Measurements from ENCODE around the gene UGT1A9. TPM values are rescaled to one million over a fixed set of nuclear protein-coding genes. Genes with fewer than 3 reads are reported as not detected.

UGT1A9 gene
- total and polyA plus RNA-seq, 5 donors: not detected

DNA sequence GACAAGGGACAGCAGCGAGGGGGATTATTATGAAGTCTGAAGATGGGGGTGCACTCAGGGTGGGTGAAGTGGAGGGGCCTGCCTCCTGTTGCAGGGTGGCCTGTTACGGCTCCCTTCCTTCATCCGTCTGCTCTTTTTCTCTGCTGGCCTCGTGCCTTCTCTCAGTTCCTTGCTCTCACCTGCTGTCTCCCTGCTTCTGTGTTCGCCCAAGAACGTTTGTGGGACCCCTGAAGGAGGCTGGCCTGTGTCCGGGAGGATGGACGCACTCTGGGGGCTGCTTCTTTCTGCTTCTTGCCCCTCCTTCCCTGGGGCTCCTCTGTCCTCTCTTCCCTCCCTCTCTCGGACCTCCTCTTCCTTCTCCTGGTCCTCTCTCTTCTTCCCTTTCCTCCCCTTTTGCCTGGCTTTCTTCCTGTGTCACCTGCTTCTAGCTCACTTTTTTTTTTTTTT lies 120.2 kb downstream of the UGT1A9 start:
- ATAC-seq: no peak
- no peaks in the 10 kb centered on the region for H3K9me3 ChIP-seq (ENCODE audit: control insufficient read depth, low read length)
- DNase-seq: no peak
- H3K27me3 ChIP-seq (ENCODE audit: control insufficient read depth, insufficient read depth): no peaks in the 10 kb centered on the region
- no peaks in the 10 kb centered on the region for H3K4me1 ChIP-seq (ENCODE audit: control insufficient read depth, insufficient read depth, low read length)
- H3K4me3 ChIP-seq (ENCODE audit: low read length): no peak overlapping the region
- intact Hi-C loops (cut with DNase I): no loop called here
- H3K27ac ChIP-seq (ENCODE audit: low read length): no peak overlapping the region
- 69% methylated on average over 9 of the region's 9 CpGs for WGBS

DNA sequence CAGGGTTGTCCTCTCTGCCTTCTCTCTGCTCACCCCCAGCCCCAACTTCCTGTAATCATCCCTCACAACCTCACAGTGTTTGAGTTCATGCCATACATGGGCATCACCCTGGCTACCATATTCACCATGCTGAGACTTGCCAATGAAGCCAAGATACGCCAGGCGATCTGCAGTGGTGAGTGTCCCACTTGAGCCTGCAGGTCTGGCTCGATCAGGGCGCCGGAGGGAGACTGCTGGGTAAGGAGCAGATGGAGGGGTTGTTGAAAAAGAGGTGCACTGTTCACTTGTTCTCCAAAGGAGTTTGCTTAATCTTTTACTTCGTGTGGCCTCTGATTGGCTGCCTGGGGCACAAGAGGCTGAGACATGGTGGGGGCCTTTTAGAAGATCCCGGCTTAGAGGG lies 121.0 kb downstream of the UGT1A9 start:
- intact Hi-C loops (cut with DNase I): no loop called here
- ATAC-seq: no peak

GRCh38 chr2:233793465-233794127 lies 121.9 kb downstream of the UGT1A9 start:
- intact Hi-C loops (cut with DNase I): no loop called here
- no peaks in the 10 kb centered on the region for H3K27me3 ChIP-seq (ENCODE audit: control insufficient read depth, insufficient read depth)
- 73% methylated on average over 18 of the region's 18 CpGs for WGBS

More for the DNA sequence above, 121.0 kb downstream of the UGT1A9 start:
- H3K9me3 ChIP-seq (ENCODE audit: control insufficient read depth, low read length): no peaks in the 10 kb centered on the region
- no peak overlapping the region for H3K4me3 ChIP-seq (ENCODE audit: low read length)
- no peaks in the 10 kb centered on the region for H3K27me3 ChIP-seq (ENCODE audit: control insufficient read depth, insufficient read depth)
- no peak overlapping the region for H3K27ac ChIP-seq (ENCODE audit: low read length)
- no peak for DNase-seq
- WGBS: 84% methylated on average over 7 of the region's 7 CpGs
- no peaks in the 10 kb centered on the region for H3K4me1 ChIP-seq (ENCODE audit: control insufficient read depth, insufficient read depth, low read length)

DNA sequence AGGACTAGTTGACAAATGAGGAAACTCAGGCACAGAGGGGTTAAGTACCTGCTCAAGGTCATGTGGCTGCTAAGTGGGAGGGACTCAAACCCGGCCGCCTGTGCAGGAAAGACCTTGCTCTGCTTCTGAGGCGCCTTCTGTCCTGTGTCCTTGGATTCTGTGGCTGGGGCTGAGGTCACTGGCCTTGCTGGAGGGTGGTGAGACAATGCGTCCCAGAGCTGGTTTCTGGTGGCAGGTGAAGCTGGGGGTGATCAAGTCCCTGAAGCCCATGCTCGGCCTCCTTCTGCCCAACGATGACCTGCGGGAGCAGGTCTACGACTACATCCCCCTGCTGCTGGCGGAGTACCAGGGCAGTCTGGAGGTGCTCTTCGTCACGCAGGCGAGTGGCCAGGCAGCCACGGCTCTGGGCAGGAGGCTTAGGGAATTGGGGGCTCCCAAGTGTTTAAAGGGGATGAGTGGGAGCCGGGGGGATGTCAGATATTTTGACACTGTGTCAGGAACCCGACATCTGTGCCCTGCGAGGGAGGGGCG lies 122.5 kb downstream of the UGT1A9 start:
- WGBS: 74% methylated on average over 17 of the region's 17 CpGs
- Histone ChIP-seq H3K27me3 (ENCODE audit: control insufficient read depth, insufficient read depth) (no peaks in the 10 kb centered on the region), H3K4me3 (ENCODE audit: low read length) (no peak overlapping the region), H3K9me3 (ENCODE audit: control insufficient read depth, low read length) (no peaks in the 10 kb centered on the region), H3K4me1 (ENCODE audit: control insufficient read depth, insufficient read depth, low read length) (no peaks in the 10 kb centered on the region), H3K27ac (ENCODE audit: low read length) (no peak overlapping the region)
- DNase-seq (no peak), ATAC-seq (no peak)
- intact Hi-C loops (cut with DNase I): no loop called here

More at GRCh38 chr2:233793465-233794127, 121.9 kb downstream of the UGT1A9 start:
- Histone ChIP-seq H3K4me3 (ENCODE audit: low read length) (no peak overlapping the region), H3K4me1 (ENCODE audit: control insufficient read depth, insufficient read depth, low read length) (no peaks in the 10 kb centered on the region), H3K9me3 (ENCODE audit: control insufficient read depth, low read length) (no peaks in the 10 kb centered on the region), H3K27ac (ENCODE audit: low read length) (no peak overlapping the region)
- ATAC-seq (no peak), DNase-seq (no peak)

GRCh38 chr2:233795735-233796171 lies 124.1 kb downstream of the UGT1A9 start:
- no peak overlapping the region for H3K4me3 ChIP-seq (ENCODE audit: low read length)
- 91% methylated on average over 13 of the region's 13 CpGs for WGBS
- H3K27me3 ChIP-seq (ENCODE audit: control insufficient read depth, insufficient read depth): no peaks in the 10 kb centered on the region
- ATAC-seq (no peak), DNase-seq (no peak)
- no peak overlapping the region for H3K27ac ChIP-seq (ENCODE audit: low read length)
- H3K9me3 ChIP-seq (ENCODE audit: control insufficient read depth, low read length): no peaks in the 10 kb centered on the region
- intact Hi-C loops (cut with DNase I): no loop called here
- no peaks in the 10 kb centered on the region for H3K4me1 ChIP-seq (ENCODE audit: control insufficient read depth, insufficient read depth, low read length)

DNA sequence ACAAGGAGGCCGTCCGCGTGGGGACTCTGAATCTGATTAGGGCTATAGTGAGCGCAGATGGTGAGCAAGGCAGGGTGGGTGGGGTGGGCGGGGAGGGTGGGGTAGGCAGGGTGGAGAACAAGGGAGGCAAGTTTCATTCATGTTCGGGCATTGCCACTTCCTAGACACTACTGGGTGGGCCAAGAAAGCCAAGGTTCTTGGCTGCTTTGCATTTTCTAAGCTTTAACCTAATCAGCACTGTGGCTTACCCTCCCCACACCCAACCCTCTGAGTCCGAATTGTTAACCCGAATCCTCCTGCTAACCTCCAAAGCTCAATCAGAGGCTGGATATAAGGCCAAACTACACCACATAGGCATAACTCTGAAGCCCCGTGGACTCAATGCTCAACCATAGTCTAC lies 124.6 kb downstream of the UGT1A9 start:
- WGBS: 85% methylated on average over 9 of the region's 9 CpGs
- Histone ChIP-seq H3K27ac (ENCODE audit: low read length) (no peak overlapping the region), H3K4me3 (ENCODE audit: low read length) (no peak overlapping the region), H3K27me3 (ENCODE audit: control insufficient read depth, insufficient read depth) (no peaks in the 10 kb centered on the region), H3K4me1 (ENCODE audit: control insufficient read depth, insufficient read depth, low read length) (no peaks in the 10 kb centered on the region), H3K9me3 (ENCODE audit: control insufficient read depth, low read length) (no peaks in the 10 kb centered on the region)
- DNase-seq: no peak
- no peak for ATAC-seq
- intact Hi-C loops (cut with DNase I): no loop called here

- Histone ChIP-seq H3K27ac (ENCODE audit: low read length) (no peak overlapping the region), H3K4me1 (ENCODE audit: control insufficient read depth, insufficient read depth, low read length) (no peaks in the 10 kb centered on the region), H3K4me3 (ENCODE audit: low read length) (no peak overlapping the region), H3K9me3 (ENCODE audit: control insufficient read depth, low read length) (no peaks in the 10 kb centered on the region), H3K27me3 (ENCODE audit: control insufficient read depth, insufficient read depth) (no peaks in the 10 kb centered on the region)
- 76% methylated on average over 14 of the region's 14 CpGs for WGBS
- intact Hi-C loops (cut with DNase I): no loop called here
- ATAC-seq: no peak
- no peak for DNase-seq
Measured at GRCh38 chr2:233798335-233799086, 126.8 kb downstream of the UGT1A9 start.

- Histone ChIP-seq H3K4me1 (ENCODE audit: control insufficient read depth, insufficient read depth, low read length) (no peaks in the 10 kb centered on the region), H3K4me3 (ENCODE audit: low read length) (no peak overlapping the region), H3K27me3 (ENCODE audit: control insufficient read depth, insufficient read depth) (no peaks in the 10 kb centered on the region), H3K27ac (ENCODE audit: low read length) (no peak overlapping the region), H3K9me3 (ENCODE audit: control insufficient read depth, low read length) (no peaks in the 10 kb centered on the region)
- intact Hi-C loops (cut with DNase I): no loop called here
- DNase-seq (peak in 1 of 3 donors; percentile 21), ATAC-seq (no peak)
- 59% methylated on average over 7 of the region's 7 CpGs for WGBS
Measured at GRCh38 chr2:233799087-233799665, 127.5 kb downstream of the UGT1A9 start.

GRCh38 chr2:233799716-233800115 lies 128.0 kb downstream of the UGT1A9 start:
- ATAC-seq: no peak
- no peaks in the 10 kb centered on the region for H3K27me3 ChIP-seq (ENCODE audit: control insufficient read depth, insufficient read depth)
- no peak overlapping the region for H3K4me3 ChIP-seq (ENCODE audit: low read length)
- no peaks in the 10 kb centered on the region for H3K4me1 ChIP-seq (ENCODE audit: control insufficient read depth, insufficient read depth, low read length)
- no peak for DNase-seq
- 53% methylated on average over 5 of the region's 5 CpGs for WGBS
- intact Hi-C loops (cut with DNase I): no loop called here
- H3K9me3 ChIP-seq (ENCODE audit: control insufficient read depth, low read length): no peaks in the 10 kb centered on the region
- H3K27ac ChIP-seq (ENCODE audit: low read length): no peak overlapping the region

GRCh38 chr2:233800208-233800607 lies 128.5 kb downstream of the UGT1A9 start:
- 78% methylated on average over 7 of the region's 7 CpGs for WGBS
- Histone ChIP-seq H3K27me3 (ENCODE audit: control insufficient read depth, insufficient read depth) (no peaks in the 10 kb centered on the region), H3K27ac (ENCODE audit: low read length) (no peak overlapping the region), H3K4me3 (ENCODE audit: low read length) (no peak overlapping the region), H3K4me1 (ENCODE audit: control insufficient read depth, insufficient read depth, low read length) (no peaks in the 10 kb centered on the region), H3K9me3 (ENCODE audit: control insufficient read depth, low read length) (no peaks in the 10 kb centered on the region)
- DNase-seq: peak in 1 of 3 donors; percentile 31
- intact Hi-C loops (cut with DNase I): no loop called here
- no peak for ATAC-seq
